PC-3 (cell line): ENCODE measurements around the gene GSTM2. TPM values are rescaled to one million over a fixed set of nuclear protein-coding genes. Genes with fewer than 3 reads are reported as not detected.

Source experiments
- ATAC-seq: fragments of 200-7000 bp; cut with Tn5 transposase; 2 replicates; pipeline ENCODE4 v1.9.1; 2020; ENCODE audit warnings: mild to moderate bottlenecking, moderate library complexity
- BruUV-seq: library from RNA; stranded (reverse); fragments of 400-500 nt; replicated peaks from 2 replicates; lab custom pipeline; 2021; lab: Mats Ljungman, UMichigan
- CTCF ChIA-PET: fragments of 300-600 bp; sonication (Branson Sonifier 250); formaldehyde crosslinking; loops from one replicate; lab custom pipeline; 2022; ENCODE audit warnings: antibody characterized with exemption; lab: Charles Lee
- POLR2A ChIA-PET: fragments of 300-600 bp; sonication (Branson Sonifier 250); formaldehyde crosslinking; loops from one replicate; lab custom pipeline; 2022; ENCODE audit warnings: antibody characterized with exemption; ENCODE audit not compliant: unreplicated experiment; lab: Charles Lee
- DNase-seq: peaks from one replicate; pipeline ENCODE4 v3.0.0-alpha.2; 2015
- H2AFZ ChIP-seq: fragments of 300-600 bp; sonication (generic); 2 replicates; pipeline ENCODE4 v1.6.0; 2016; ENCODE audit warnings: antibody characterized with exemption, low read length
- H3F3A ChIP-seq: fragments of 300-600 bp; sonication (generic); one replicate; pipeline ENCODE4 v1.6.0; 2017; ENCODE audit warnings: antibody characterized with exemption, low read length, control low read depth, mild to moderate bottlenecking; ENCODE audit not compliant: unreplicated experiment
- H3K27ac ChIP-seq: fragments of 300-600 bp; sonication (generic); 2 replicates; pipeline ENCODE4 v1.5.1; 2016; ENCODE audit warnings: mild to moderate bottlenecking, low read length
- H3K27me3 ChIP-seq: fragments of 300-600 bp; sonication (generic); 2 replicates; pipeline ENCODE4 v1.6.1; 2016; ENCODE audit warnings: low read length, mixed read lengths
- H3K36me3 ChIP-seq: fragments of 300-600 bp; sonication (generic); 2 replicates; pipeline ENCODE4 v1.6.1; 2016; ENCODE audit warnings: low read depth, mixed run types, low read length, mixed read lengths
- H3K4me1 ChIP-seq: fragments of 300-600 bp; sonication (generic); 2 replicates; pipeline ENCODE4 v1.5.1; 2016; ENCODE audit warnings: low read length; ENCODE audit not compliant: insufficient read depth
- H3K4me2 ChIP-seq: fragments of 300-600 bp; sonication (generic); 2 replicates; pipeline ENCODE4 v1.6.0; 2016; ENCODE audit warnings: low read length
- H3K4me3 ChIP-seq: fragments of 300-600 bp; sonication (generic); 2 replicates; pipeline ENCODE4 v1.5.1; 2016; ENCODE audit warnings: mild to moderate bottlenecking, low read length, mixed read lengths
- H3K79me2 ChIP-seq: fragments of 300-600 bp; sonication (generic); 2 replicates; pipeline ENCODE4 v1.6.1; 2017; ENCODE audit warnings: low read length, mixed read lengths
- H3K9ac ChIP-seq: fragments of 300-600 bp; sonication (generic); 2 replicates; pipeline ENCODE4 v1.6.0; 2016; ENCODE audit warnings: mild to moderate bottlenecking, low read length
- H3K9me2 ChIP-seq: fragments of 300-600 bp; sonication (generic); replicated peaks from 2 replicates; pipeline ENCODE4 v1.6.1; 2016; ENCODE audit warnings: mixed run types, low read length, mixed read lengths
- H3K9me3 ChIP-seq: fragments of 300-600 bp; sonication (generic); 2 replicates; pipeline ENCODE4 v1.6.1; 2016; ENCODE audit warnings: low read length, mixed read lengths
- H4K20me1 ChIP-seq: fragments of 300-600 bp; sonication (generic); 2 replicates; pipeline ENCODE4 v1.6.1; 2016; ENCODE audit warnings: low read length, mixed read lengths
- CTCF ChIP-seq: fragments of 300-600 bp; sonication (generic); conservative IDR thresholded peaks from 2 replicates; pipeline ENCODE4 v1.5.1; 2017; ENCODE audit warnings: antibody characterized with exemption, low read depth, mild to moderate bottlenecking, low read length
- EZH2 ChIP-seq: fragments of 300-600 bp; sonication (generic); IDR thresholded peaks from one replicate; pipeline ENCODE4 v1.6.1; 2017; ENCODE audit warnings: antibody characterized with exemption, mild to moderate bottlenecking, low read length; ENCODE audit not compliant: unreplicated experiment
- EZH2phosphoT487 ChIP-seq: fragments of 300-600 bp; sonication (generic); IDR thresholded peaks from 2 replicates; pipeline ENCODE4 v1.6.1; 2018; ENCODE audit warnings: mild to moderate bottlenecking, antibody characterized with exemption, low read length, borderline replicate concordance
- intact Hi-C: fragments of 100-400 bp; cut with micrococcal nuclease; formaldehyde crosslinking; loops from 2 replicates; pipeline ENCODE4 v1.9.0; 2023
- total RNA-seq: library from RNA; depleted of rRNA; stranded (reverse); fragments of >200 nt; gene quantifications from 2 replicates; pipeline ENCODE4 v1.2.3, GENCODE V29; 2014

The GSTM2 gene
- total RNA-seq, 1 experiment from 2014 or later: 38.6 TPM

- no peaks in the 10 kb centered on the region for H3K27me3 ChIP-seq
- no peak overlapping the region for H3K4me2 ChIP-seq
- no peak overlapping the region for H3K9ac ChIP-seq
- intact Hi-C loops: no loop called here
- no peak for TF ChIP-seq EZH2
- TF ChIP-seq EZH2phosphoT487: no peak
- TF ChIP-seq CTCF: no peak
- H3K4me1 ChIP-seq: peaks cover 14% of the 10 kb centered on the region
- DNase-seq (no peak), ATAC-seq (no peak)
- no peaks in the 10 kb centered on the region for H4K20me1 ChIP-seq
- POLR2A ChIA-PET: interaction anchor here (0.6 kb wide), 1 partner anchor 112 kb away, joined by 3 read pairs; no protein-coding TSS in a partner anchor
- no peak overlapping the region for H2AFZ ChIP-seq
- no peaks in the 10 kb centered on the region for H3K9me2 ChIP-seq
- CTCF ChIA-PET: no interaction called here
- H3K4me3 ChIP-seq: no peak overlapping the region
- no peaks in the 10 kb centered on the region for H3K36me3 ChIP-seq
- no peak overlapping the region for H3K27ac ChIP-seq
- no peaks in the 10 kb centered on the region for H3F3A ChIP-seq
- no TSS peak for BruUV-seq
- H3K9me3 ChIP-seq: no peaks in the 10 kb centered on the region
- H3K79me2 ChIP-seq: no peaks in the 10 kb centered on the region
Observed at GRCh38 chr1:109657970-109658369, 9.9 kb upstream of the GSTM2 start.

- Histone ChIP-seq H2AFZ (no peak overlapping the region), H3K4me1 (peaks cover 9% of the 10 kb centered on the region), H3K79me2 (no peaks in the 10 kb centered on the region), H3K4me2 (no peak overlapping the region), H3K9me2 (no peaks in the 10 kb centered on the region), H3K9ac (no peak overlapping the region), H3K9me3 (no peaks in the 10 kb centered on the region), H3K27me3 (no peaks in the 10 kb centered on the region), H3K4me3 (no peak overlapping the region), H3K36me3 (no peaks in the 10 kb centered on the region), H3F3A (no peaks in the 10 kb centered on the region), H3K27ac (no peak overlapping the region), H4K20me1 (no peaks in the 10 kb centered on the region)
- ChIA-PET POLR2A (no interaction called here), CTCF (no interaction called here)
- intact Hi-C loops: no loop called here
- BruUV-seq: no TSS peak
- no peak for ATAC-seq
- TF ChIP-seq EZH2 (no peak), CTCF (no peak), EZH2phosphoT487 (no peak)
- no peak for DNase-seq
Observed at GRCh38 chr1:109658533-109659042, 9.3 kb upstream of the GSTM2 start.

GRCh38 chr1:109659145-109659544 lies 8.7 kb upstream of the GSTM2 start:
- ChIA-PET POLR2A (no interaction called here), CTCF (no interaction called here)
- intact Hi-C loops: no loop called here
- H4K20me1 ChIP-seq: no peaks in the 10 kb centered on the region
- H3K4me3 ChIP-seq: no peak overlapping the region
- DNase-seq: no peak
- TF ChIP-seq EZH2phosphoT487 (no peak), EZH2 (no peak), CTCF (no peak)
- H3K9ac ChIP-seq: no peak overlapping the region
- no peaks in the 10 kb centered on the region for H3K79me2 ChIP-seq
- H3K9me3 ChIP-seq: no peaks in the 10 kb centered on the region
- no peaks in the 10 kb centered on the region for H3K27me3 ChIP-seq
- no TSS peak for BruUV-seq
- no peaks in the 10 kb centered on the region for H3F3A ChIP-seq
- no peak overlapping the region for H3K4me2 ChIP-seq
- no peak for ATAC-seq
- H3K4me1 ChIP-seq: peaks cover 13% of the 10 kb centered on the region
- no peak overlapping the region for H2AFZ ChIP-seq
- H3K27ac ChIP-seq: no peak overlapping the region
- H3K36me3 ChIP-seq: no peaks in the 10 kb centered on the region
- H3K9me2 ChIP-seq: no peaks in the 10 kb centered on the region
